ENCODE measurements around the gene ZBBX.

ZBBX gene

DNA sequence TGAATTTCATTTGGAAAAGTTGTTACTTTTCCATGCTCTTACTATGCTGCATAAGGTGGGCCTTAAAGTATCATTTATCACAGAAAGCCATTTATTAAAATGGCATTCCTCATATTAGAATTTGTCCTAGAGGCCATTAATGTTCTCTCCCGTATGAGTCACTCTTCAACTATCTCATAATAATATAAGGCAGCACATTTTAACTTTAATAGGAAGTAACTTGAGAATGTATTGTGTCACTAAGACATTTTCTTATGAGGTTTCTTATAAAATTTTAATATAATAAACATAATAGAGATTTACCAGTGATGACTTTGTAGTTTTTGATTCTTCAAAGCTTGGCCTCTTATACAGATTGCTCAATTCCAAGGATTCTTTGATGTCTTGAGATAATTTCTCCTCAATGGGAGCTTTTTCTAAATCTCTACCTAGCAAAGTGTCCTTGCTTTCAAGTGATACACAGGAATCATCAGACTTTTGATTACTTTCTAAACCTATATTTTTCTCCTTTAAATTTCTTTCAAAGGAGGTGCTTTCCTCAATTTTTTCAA, 74.7 kb downstream of the ZBBX start:
- DNase-seq (ENCODE audit: low spot score): no peak

DNA sequence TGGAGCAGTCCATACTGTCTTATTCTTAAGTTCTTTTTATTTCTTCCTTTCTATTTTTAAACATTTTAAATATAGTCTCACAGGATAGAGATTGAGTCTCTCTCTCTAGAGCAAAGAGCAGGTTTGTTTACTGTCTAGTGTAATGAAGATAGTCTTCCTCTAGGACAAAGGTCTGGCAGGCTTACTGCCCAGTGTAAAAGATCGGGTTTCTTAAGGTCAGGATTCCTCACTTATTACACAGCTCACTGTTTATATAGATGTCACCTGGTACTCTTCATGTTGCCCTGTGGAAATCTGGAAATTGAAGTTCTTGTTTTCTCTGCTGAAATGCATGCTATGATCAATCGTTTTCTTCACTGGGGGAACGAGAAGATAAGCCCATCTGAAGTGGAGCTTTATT, 76.0 kb downstream of the ZBBX start:
- DNase-seq (ENCODE audit: low spot score): peak; percentile 11

DNA sequence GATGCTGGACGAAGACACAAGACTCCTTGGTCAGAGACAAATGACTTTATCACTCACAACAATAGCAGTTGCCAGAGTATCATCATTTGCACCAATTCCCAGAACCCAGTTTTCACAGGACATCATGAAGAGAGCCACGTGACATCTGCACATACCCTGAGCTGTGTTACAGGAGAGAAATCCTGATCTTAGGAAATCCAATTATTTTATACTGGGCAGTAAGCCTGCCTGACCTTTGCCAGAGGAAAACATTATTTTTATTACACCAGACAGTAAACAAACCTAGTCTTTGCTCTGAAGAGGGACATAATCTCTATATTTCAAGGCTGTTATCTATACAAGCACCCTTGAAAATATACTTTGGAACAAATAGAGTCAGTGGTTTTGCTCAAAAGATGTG, 77.4 kb downstream of the ZBBX start:
- DNase-seq (ENCODE audit: low spot score): no peak

DNA sequence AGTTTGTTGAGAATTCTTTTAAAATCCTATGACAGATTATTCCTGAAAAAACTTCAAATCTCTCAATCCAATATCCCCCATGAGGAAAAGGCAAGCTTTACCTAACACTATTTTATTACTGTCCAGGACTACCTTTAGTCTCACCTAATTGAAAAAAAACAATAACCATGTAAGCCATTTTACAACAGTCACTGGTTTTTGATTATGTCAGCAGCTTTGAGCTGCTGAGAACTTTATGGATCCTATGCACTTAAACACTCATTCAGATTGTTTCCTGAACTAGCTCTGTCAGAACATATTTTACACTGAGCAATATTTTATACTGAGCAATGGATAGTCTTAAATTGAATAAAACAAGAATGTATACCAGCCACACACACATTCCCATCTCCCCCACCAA, 79.9 kb downstream of the ZBBX start:
- no peak for DNase-seq (ENCODE audit: low spot score)

DNA sequence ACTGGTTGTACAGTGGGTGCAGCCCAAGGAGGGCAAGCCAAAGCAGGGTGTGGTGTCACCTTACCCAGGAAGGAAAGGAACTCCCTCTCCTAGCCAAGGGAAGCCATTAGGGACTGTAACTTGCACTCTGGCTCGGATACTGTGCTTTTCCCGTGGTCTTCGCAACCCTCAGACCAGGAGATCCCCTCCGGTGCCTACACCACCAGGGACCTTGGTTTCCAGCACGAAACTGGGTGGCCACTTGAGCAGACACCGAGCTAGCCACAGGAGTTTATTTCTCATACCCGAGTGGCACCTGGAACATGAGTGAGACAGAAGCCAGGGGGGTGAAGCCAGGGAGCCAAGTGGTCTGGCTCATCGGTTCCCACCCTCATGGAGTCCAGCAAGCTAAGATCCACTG, 90.7 kb downstream of the ZBBX start:
- no peak for DNase-seq (ENCODE audit: low spot score)

DNA sequence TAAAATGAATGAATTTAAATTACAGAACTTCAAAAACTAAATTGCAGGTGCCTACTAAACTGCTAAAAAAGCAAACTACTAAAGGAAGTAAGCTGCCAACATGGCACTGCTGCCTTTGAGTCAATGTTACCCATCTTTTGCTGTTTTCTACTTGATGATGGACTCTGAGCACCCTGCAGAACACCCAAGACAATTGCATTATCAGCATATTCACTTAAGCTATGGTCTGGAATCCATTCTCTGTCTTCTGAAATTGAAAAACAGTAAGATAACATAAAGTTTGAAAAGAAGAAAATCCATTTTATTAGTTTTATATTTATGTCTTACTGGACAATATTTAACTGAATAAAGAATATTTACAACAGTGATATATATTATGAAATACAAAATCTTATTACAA, 91.4 kb downstream of the ZBBX start:
- DNase-seq (ENCODE audit: low spot score): no peak

DNA sequence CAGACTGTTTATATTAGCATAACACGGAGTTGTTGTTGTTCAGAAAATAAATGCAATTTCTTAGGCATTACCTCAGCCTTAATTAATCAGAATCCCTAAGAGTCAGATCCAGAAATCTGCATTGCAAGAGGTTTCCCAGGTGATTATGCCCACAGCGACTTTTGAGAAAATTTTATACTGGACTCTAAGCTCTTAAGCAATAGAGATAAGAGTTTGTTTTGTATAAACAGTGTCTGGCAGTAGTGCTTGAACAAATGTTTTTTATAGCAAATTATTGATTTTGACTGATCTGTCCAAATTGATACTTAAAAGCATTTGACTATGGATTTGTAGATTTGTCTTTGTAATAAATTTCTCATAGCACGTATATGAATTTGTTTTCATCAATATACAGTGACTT, 92.8 kb downstream of the ZBBX start:
- no peak for DNase-seq (ENCODE audit: low spot score)

DNA sequence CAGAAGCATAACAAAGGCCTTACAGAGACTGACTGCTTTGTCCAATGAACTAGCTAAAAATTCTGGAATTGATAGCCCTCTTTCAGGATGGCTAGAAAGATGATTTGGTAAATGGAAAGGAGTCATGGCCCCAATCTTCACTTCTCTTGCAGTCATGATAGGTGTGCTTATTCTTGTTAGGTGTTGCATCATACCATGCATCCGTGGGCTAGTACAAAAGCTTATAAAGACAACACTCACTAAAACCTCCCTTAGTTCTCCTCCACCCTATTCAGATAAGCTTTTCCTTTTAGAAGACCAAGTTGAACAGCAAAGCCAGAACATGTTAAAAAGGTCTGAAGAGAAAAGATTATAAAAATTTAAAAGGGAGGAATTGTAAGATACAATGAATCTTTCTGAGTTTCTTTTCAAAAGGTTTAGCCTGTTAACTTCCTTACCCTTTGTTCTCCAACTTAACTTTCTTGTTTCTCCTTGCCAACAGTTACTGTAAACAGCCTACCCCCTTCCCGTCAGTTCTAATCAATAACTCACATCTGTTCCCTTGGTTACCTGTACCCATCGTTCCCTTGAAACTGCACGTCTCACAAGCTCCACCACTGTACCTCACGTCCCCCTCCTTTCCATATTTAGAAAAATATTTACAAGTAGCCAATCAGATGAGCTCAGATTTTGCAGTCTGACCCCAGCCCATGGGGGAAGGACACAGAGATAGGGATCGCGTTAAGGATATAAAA, 105.8 kb downstream of the ZBBX start:
- no peak for DNase-seq (ENCODE audit: low spot score)

DNA sequence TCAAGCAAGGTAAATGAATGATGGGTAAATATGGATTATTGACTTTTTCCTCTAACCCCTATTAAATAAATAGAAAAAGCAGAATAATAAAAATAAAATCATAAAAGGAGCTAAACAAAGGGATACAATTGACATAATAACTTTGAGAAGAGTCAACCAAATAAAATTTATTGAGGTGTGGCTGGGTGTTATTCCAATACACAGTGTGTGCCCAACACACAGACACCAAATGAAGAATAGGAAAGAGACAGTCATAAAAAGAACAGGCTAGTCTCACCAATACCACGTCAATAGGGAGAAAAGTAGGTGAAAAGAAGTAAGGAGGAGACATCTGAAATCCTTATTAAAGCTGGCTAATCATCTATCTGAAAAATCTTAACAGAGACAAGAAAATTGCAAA, 127.1 kb downstream of the ZBBX start:
- DNase-seq (ENCODE audit: low spot score): no peak

DNA sequence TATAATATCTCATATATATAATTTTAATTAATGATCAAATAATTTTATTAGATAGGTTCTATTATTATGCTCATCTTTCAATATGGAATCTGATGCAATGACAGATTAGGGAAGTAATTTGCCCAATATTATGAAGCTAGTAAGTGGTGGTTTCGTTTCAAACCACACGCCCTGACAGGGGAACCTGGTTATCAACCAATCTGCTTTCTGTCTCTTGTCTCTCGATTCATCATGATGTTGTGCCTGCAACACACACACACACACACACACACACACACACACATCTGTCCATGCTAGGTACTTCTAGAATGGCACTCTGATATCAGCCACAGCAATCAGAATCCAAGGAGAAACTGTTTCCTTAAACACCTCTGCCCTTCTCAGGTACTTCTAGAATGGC, 128.4 kb downstream of the ZBBX start:
- no peak for DNase-seq (ENCODE audit: low spot score)

DNA sequence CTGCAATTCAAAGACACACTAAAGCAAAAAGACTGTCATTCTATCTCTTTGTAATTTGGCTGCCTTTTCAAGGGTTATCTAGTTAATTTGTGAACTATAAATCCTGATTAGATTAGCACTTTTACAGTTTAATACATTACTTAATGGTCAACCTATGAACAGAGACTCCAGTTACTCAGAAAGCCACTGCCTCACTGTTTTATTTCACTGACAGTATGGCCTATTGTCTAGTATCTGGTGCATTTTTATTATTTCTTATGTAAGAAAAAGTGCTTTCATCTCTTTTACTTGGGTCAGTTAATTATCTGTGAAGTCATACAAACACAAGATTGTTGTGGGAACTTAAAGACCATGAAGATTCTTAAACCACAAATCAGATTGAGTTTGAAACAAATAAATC, 133.8 kb downstream of the ZBBX start:
- DNase-seq (ENCODE audit: low spot score): no peak

DNA sequence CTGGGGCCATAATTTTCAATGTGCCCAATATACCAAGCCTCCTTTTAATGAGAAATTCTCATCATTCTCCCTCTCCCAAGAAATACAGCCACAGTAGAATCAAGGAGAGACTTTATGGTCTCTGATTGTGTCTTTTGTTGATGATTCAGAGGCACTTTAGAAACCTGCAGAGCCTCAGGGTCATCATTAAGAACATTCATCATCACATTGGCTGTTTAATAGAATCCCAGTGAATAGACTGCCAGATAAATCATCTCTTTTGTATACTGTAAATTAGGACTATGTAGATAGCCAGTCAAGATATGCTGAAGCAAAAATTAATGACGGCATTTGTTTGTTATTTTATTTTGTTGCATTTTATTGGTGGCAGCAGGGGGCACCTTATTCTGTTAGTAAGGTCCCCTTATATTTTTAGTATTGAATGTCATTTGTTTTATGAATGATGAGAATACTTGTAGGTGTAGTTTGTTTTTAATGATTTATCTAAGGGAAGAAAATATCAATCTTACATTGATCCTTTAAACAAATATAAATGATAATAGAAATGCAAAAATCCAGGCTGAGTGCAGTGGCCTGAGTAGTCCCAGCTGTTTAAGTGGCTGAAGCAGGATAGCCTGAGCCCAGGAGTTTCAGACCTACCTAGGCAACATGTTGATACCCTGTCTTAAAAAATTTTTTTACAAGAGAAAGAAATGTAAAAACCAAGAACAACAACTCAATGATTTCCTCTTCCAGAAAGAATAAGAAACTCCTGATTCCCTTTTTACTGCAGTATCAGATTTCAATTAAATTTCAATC, 138.8 kb downstream of the ZBBX start:
- DNase-seq (ENCODE audit: low spot score): no peak

DNA sequence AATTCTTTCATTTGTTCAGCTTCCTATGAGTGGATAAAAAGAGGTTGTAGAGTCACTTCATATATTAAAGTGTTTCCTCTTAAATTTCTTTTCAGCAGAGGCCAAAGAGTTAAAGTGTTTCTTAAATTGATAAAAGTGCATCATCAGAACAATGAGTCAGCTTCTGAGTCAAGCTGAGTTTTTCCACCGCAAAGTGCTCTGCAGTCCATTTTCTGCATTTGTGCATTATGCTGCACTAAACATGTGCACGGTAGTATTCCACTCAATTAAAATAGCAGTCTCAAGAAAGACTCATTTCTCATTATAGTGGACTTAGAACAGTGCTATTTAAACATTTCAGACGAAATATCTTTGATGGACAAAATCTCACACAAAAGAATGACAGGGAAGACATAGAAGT, 152.0 kb downstream of the ZBBX start:
- no peak for DNase-seq (ENCODE audit: low spot score)

DNA sequence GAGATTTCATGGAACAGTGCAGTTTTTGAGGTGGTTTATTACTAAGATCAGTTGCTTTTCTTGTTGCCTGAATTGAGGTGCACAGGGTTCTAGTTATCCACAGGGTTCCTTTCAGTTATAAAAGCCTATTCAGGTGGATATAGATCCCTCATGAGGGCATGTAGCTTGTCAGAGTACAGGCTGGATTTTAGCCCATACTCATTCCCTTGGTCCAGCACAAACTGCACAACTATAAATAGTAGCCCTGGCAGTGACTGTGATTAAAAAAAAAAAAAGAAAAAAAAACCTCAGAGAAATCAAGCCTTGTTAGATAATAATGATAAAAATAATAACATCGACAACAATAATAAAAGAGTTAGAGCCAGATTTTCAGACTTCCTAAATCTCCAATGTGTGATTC, 154.3 kb downstream of the ZBBX start:
- no peak for DNase-seq (ENCODE audit: low spot score)

DNA sequence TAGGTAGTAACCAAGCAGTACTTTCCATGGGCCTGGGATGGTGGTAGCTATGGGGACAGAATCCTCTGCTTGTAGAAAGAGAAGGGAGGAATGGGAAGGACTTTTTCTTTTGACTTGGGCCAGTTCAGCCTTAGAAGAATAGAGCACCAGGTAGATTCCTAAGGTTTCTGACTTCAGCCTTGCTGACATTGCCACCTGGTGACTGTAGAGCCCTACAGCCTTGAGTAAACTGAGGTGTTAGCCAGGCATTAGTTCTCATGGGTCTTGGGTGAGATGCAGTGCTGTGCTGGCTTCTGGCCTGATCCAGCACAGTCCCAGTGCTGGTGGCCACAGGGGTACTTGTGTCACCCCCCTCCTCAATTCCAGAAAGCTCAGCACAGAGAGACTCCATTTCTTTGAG, 171.1 kb downstream of the ZBBX start:
- DNase-seq (ENCODE audit: low spot score): no peak

DNA sequence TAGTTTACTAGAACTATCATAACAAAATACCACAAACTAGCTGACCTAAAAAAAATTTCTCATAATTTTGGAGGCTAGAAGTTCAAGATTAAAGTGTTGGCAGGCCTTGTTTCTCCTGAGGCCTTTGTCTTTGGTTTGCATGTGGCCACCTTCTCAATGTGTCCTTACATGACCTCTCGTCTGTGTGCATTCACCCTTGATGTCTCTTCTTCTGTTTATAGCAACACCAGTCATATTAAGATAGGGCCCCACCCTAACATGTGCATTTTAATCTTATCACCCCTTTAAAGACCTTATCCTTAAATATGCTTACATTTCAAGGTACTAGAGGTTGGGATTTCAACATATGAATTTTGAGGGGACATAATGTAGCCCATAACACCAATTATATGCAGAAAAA, 177.0 kb downstream of the ZBBX start:
- DNase-seq (ENCODE audit: low spot score): no peak

DNA sequence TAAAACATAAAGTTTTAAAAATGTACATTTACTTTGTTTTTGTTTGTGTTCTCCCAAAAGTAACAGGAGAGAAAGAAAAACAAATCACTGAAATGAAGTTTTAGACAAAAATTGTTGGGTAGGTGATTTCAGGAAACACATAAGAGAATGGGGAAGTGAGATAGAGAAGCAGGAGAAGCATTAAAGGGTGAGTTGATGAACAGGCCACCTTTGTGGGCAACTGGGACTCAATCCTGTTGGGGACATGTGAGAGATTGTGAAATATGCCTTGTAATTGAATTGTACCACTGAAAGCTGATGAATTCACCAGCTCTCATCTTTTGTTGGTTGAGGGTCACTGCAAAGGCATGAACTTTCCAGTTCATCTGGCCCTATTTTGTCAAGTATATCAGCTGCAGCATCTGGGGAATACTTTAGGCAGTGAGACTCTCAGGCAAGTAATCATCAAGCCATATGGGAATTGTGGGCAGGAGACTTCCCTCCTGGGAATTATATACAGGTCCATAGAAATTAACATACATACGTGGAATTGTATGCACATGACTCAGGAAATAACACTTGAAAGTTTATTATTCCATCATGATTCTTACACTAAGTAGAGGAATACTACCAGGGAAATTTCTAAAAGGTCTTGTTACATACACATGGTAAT, 181.0 kb downstream of the ZBBX start:
- no peak for DNase-seq (ENCODE audit: low spot score)

Measured in HuH-7 (cell line).